ENCODE results near the gene LCLAT1. TPM values are rescaled to one million over a fixed set of nuclear protein-coding genes. Genes with fewer than 3 reads are reported as not detected.

The LCLAT1 gene
- total RNA-seq, 2 donors from 2014 or later, result 14.8 to 43.9 TPM

DNA sequence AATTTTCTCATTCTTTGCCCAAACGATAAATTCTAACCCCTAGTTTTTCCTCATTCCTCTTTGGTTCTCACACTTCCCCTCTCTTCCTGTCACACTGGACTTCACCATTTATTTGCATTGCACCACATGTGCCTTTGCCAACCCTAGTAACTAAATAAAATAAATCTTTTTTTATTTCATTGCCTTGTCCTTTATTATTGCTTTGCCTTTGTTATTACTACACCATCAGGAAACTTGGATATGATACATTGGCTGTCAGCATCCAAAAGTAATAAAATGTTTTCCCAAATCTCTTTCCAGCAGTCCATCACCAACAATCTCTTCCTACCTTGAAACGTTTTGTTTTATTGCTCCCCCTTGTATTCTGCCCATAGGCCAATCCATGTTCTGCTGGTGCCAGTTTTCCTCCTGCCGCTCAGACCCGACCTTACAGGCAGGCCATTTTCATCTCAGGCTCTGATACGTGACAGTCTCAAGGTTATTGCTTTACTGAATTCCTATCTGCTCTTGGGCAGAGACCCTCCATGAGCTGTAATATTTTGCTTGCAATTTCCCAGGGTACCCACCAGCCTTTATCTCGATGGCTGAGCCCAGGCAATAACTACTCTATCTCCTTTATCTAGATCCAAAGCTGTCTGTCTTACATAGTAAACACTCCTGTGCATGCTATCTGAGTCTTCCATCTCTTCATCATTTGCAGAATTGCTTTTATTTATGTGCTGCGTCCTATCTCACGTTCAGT lies 19.3 kb upstream of the LCLAT1 start:
- no peaks in the 10 kb centered on the region for H3K27me3 ChIP-seq (replicated peaks; ENCODE audit: insufficient read depth)
- DNase-seq (ENCODE audit: low spot score) (no peak), ATAC-seq (ENCODE audit: insufficient number of reproducible peaks, low FRiP score, low read depth) (no peak)
- H3K9me3 ChIP-seq, result no peaks in the 10 kb centered on the region
- no peak overlapping the region for H3K27ac ChIP-seq
- H3K4me1 ChIP-seq (ENCODE audit: control insufficient read depth in 1 of 2, low read depth in 2 of 2), result peaks cover 9 to 36% of the 10 kb centered on the region in 2 donors
- no peak for TF ChIP-seq CTCF (IDR thresholded peaks at IDR 0.05)
- no peaks in the 10 kb centered on the region for H3K36me3 ChIP-seq
- no peak overlapping the region for H3K4me3 ChIP-seq

GRCh38 chr2:30428348-30428662 lies 18.7 kb upstream of the LCLAT1 start:
- no peak for DNase-seq (ENCODE audit: low spot score)
- Histone ChIP-seq H3K9me3 (no peaks in the 10 kb centered on the region), H3K4me3 (no peak overlapping the region), H3K27ac (no peak overlapping the region), H3K36me3 (no peaks in the 10 kb centered on the region), H3K4me1 (ENCODE audit: control insufficient read depth in 1 of 2, low read depth in 2 of 2) (peaks cover 10 to 36% of the 10 kb centered on the region in 2 donors), H3K27me3 (replicated peaks; ENCODE audit: insufficient read depth) (no peaks in the 10 kb centered on the region)
- TF ChIP-seq CTCF (IDR thresholded peaks at IDR 0.05), result no peak
- ATAC-seq (ENCODE audit: insufficient number of reproducible peaks, low FRiP score, low read depth), result no peak

GRCh38 chr2:30428827-30429461 lies 18.1 kb upstream of the LCLAT1 start:
- no peak for TF ChIP-seq CTCF (IDR thresholded peaks at IDR 0.05)
- Histone ChIP-seq H3K27ac (no peak overlapping the region), H3K4me3 (no peak overlapping the region), H3K9me3 (no peaks in the 10 kb centered on the region), H3K27me3 (replicated peaks; ENCODE audit: insufficient read depth) (no peaks in the 10 kb centered on the region), H3K4me1 (ENCODE audit: control insufficient read depth in 1 of 2, low read depth in 2 of 2) (peaks cover 16 to 39% of the 10 kb centered on the region in 2 donors), H3K36me3 (no peaks in the 10 kb centered on the region)
- DNase-seq (ENCODE audit: low spot score) (no peak), ATAC-seq (ENCODE audit: insufficient number of reproducible peaks, low FRiP score, low read depth) (no peak)

DNA sequence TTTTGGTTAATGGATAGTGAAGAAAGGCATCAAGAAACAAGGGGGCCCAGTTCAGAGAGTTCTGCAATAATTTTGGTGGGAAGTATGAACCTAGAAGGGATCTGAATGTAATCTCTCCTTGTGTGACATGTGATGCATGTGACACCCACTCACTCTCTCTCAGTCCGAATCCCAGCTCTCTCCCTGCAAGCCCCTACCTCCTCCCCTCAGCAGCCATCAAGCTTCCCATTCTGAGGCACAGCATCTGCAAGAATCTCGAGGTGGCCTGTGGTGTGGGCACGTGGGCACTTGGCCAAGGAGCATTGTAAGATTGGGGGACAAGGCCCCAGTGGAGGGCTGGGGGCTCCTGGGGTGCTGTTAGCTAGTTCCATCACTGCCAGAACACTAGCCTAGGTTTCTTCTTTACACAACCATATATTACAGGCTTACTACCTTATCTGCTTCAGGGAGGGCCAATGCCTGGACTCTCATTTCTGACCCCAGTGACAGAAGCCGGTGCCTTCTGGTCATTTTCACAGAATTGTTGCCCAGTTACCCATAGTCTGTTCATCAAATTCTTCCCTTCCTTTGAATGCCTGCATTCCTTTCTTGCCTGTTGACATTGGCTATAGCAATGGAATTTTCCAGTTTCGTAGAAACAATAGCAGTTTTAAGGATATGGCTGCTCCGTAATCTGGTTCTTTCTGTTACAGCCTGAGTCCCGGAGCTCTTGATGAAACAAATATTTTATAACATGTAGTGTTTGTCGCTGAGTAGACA lies 13.3 kb upstream of the LCLAT1 start:
- no peak for TF ChIP-seq CTCF (IDR thresholded peaks at IDR 0.05)
- Histone ChIP-seq H3K27ac (peak overlapping the region; percentile 79 to 84), H3K27me3 (replicated peaks; ENCODE audit: insufficient read depth) (no peaks in the 10 kb centered on the region), H3K36me3 (no peaks in the 10 kb centered on the region), H3K9me3 (no peaks in the 10 kb centered on the region), H3K4me1 (ENCODE audit: control insufficient read depth in 1 of 2, low read depth in 2 of 2) (peaks cover 30 to 41% of the 10 kb centered on the region in 2 donors), H3K4me3 (peak overlapping the region; percentile 36)
- DNase-seq (ENCODE audit: low spot score) (no peak), ATAC-seq (ENCODE audit: insufficient number of reproducible peaks, low FRiP score, low read depth) (no peak)

GRCh38 chr2:30434708-30435107 lies 12.3 kb upstream of the LCLAT1 start:
- no peak for TF ChIP-seq CTCF (IDR thresholded peaks at IDR 0.05)
- DNase-seq (ENCODE audit: low spot score) (no peak), ATAC-seq (ENCODE audit: insufficient number of reproducible peaks, low FRiP score, low read depth) (no peak)

More at GRCh38 chr2:30434708-30435107, 12.3 kb upstream of the LCLAT1 start:
- Histone ChIP-seq H3K4me1 (ENCODE audit: control insufficient read depth in 1 of 2, low read depth in 2 of 2) (peaks cover 30 to 41% of the 10 kb centered on the region in 2 donors), H3K4me3 (no peak overlapping the region), H3K27ac (peak overlapping the region; percentile 79 to 84), H3K27me3 (replicated peaks; ENCODE audit: insufficient read depth) (no peaks in the 10 kb centered on the region), H3K9me3 (no peaks in the 10 kb centered on the region), H3K36me3 (no peaks in the 10 kb centered on the region)
